Embryonic facial prominence (tissue), 1 donor: Measurements from ENCODE around the gene TIMM8A.
"Not testable (repeated sequence)": the region's sequence is repeated elsewhere in the genome, so short reads cannot be mapped to it uniquely, and the experiment has no call there.

Experiments
- DNase-seq: peaks from one replicate; pipeline ENCODE4 v3.0.0-alpha.2; 2016; ENCODE audit errors: extremely low spot score

Gene TIMM8A

GRCh38 chrX:101359966-101360365, 11.4 kb upstream of the TIMM8A start:
- no peak for DNase-seq

- no peak for DNase-seq
Measured at GRCh38 chrX:101357166-101357795, 8.7 kb upstream of the TIMM8A start.

DNA sequence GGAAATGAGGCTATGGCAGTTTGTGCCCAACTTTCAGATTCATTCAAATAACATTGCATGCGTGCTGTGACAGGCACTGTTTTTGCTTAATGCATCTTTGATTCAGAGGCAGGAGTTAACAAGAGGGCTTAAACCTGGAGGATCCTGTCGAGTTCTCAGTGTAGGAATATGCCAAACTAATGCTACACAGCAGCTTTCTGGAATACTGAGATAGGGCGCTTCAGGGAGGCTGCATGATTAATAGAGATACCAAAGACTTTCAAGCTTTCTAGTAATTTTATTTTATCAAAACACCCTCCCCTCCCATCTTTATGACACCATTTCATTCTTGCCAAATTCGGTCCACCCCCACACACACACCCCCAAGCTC, 636 bp upstream of the TIMM8A start:
- no peak for DNase-seq

DNA sequence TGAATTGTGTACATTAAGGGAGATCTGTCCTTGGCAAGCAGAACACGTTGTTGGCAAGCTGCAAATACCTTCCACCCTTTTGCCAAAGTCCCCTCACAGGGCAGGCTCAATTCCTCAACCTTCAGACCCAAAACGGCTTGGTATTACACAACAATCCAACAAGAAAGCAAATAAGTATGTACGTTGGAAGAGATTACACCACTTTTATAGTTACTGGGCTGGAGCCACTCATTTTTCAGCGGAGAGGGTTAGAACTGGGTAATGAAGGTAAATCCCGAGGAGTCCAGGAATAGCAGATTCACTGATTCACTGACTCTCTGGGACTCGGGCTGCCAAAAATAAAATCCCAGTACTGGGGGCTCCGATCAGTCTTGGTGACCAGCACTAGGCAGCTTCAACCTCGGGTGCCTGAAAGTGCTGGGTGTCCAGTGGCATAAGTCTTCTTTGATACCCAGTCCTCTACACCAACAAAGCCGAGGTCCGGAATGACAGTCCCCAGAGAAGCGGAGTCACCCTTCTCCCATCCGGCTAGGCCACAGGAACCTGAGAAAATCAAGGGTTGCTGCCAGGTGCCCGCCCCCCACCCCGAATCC, 587 bp downstream of the TIMM8A start:
- DNase-seq: no peak

DNA sequence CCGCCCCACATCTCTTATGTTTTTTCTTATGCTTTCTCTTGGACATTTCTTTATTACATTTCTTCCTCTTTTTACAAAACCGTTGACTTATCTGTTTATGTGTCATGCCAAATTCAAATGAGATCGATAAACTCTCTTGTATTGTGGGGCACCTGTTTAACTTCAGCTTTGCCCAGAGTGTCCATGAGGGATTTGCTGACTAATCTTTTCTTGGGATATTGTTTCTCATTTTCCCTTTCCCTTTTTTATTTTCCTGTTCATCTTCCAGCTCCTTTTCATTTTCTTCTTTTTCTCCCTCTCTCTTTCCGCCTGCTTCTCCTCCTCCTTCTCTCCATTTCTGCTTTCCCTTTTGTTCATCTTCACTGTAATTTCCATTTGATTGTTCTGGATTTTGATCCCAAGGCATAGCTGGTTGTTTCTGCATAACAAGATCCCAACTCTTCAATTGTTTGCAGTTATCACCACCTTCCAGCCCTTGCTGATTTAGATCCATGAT, 10.7 kb downstream of the TIMM8A start:
- DNase-seq: no peak

- not testable (repeated sequence) for DNase-seq
Measured at GRCh38 chrX:101334310-101334709, 14.2 kb downstream of the TIMM8A start.

GRCh38 chrX:101326600-101326999, 21.9 kb downstream of the TIMM8A start:
- not testable (repeated sequence) for DNase-seq

- DNase-seq: no peak
Measured at GRCh38 chrX:101303790-101304189, 44.8 kb downstream of the TIMM8A start.
